Measurements from ENCODE around the gene ANKRD45.

DNA sequence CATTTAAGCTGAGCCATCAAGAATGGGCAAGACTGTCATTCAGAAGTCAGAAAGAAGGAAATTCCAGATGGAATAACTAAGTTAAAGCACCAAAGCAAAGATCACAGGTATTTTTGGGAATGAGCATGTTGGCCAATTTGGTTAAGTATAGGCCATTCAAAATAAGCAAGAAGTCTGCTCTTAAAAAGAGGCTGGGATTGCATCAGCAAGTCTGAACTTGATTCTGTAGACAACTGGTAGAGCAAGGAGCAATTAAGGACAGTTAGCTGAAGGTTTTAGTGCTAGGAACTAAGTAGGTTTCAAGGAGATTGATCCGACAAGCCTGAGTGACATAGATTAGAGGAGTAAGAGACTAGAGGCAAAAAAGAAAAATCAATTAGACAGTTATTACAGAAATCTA is 8.4 kb downstream of the ANKRD45 start:
- TF ChIP-seq SUZ12 (IDR thresholded peaks at IDR 0.05): no peak
- no peak for TF ChIP-seq ELF4 (IDR thresholded peaks at IDR 0.05)
- TF ChIP-seq, protein P1, sequence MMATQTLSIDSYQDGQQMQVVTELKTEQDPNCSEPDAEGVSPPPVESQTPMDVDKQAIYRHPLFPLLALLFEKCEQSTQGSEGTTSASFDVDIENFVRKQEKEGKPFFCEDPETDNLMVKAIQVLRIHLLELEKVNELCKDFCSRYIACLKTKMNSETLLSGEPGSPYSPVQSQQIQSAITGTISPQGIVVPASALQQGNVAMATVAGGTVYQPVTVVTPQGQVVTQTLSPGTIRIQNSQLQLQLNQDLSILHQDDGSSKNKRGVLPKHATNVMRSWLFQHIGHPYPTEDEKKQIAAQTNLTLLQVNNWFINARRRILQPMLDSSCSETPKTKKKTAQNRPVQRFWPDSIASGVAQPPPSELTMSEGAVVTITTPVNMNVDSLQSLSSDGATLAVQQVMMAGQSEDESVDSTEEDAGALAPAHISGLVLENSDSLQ (IDR thresholded peaks at IDR 0.05): no peak
- no peak for TF ChIP-seq SP1 (IDR thresholded peaks at IDR 0.05)
- TF ChIP-seq FOXM1 (IDR thresholded peaks at IDR 0.05; ENCODE audit: borderline replicate concordance): no peak
- no peak for TF ChIP-seq L3MBTL2 (conservative IDR thresholded peaks at IDR 0.05)
- TF ChIP-seq ARNT (IDR thresholded peaks at IDR 0.05): no peak
- TF ChIP-seq FOXK2 (IDR thresholded peaks at IDR 0.05): no peak
